ENCODE measurements around the gene TDRD12.

TDRD12 gene

DNA sequence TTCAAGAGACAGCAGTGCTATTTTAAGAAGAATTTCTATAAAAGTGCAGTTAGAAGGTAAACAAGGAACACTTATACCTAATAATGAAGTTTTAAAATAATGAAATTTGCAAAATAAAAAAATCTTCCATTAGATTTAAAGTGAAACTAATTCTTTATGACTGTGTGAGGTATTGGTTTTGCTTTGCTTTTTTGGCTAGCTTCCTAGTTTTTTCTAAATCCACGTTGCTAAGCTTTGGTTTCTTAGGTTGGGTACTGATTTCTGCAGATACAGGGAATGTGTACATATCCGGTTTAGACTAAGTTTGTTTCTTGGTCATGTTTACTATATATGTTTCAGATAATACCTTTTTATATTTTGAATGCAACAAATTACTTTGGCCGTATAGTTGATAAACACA, 90.2 kb downstream of the TDRD12 start:
- no peak for DNase-seq (ENCODE audit: low read depth, low spot score)

- no peak for DNase-seq (ENCODE audit: low read depth, low spot score)
Observed at GRCh38 chr19:32810452-32810851, 90.9 kb downstream of the TDRD12 start.

DNA sequence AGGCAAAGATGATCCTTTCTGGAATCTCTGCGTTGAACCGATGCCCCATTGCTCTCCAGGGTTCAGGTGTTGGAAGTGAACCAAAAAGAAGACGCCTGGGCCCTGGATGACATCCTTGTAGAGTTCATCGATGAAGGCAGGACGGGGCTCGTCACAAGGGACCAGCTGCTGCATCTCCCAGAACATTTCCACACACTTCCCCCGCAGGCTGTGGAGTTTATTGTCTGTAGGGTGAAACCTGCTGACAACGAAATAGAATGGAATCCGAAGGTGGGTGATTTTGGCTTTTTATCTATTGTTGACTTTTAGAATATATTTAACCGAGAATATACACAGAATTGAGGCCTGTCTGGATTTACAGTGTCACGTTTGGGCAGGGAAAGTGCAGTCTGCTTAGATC, 91.6 kb downstream of the TDRD12 start:
- no peak for DNase-seq (ENCODE audit: low read depth, low spot score)

- DNase-seq (ENCODE audit: low read depth, low spot score), result no peak
Observed at GRCh38 chr19:32812036-32812435, 92.5 kb downstream of the TDRD12 start.

DNA sequence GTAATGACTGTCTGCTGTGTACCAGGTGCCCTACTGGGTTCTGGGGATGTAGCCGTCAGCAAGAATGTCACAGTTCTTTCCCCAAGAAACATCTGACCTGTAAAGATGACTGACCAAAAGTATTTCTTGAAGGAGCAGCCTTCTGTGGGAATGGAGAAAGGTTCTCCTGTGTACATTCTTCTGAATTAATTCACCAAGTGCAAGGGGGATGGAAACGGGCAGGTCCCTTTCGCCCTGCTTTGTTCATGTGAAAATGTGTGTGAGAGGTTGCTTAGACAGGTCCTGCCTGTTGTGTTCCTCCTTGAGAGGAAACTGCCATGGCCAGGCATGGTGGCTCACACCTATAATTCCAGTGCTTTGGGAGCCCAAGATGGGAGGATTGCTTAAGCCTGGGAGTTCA, 93.0 kb downstream of the TDRD12 start:
- DNase-seq (ENCODE audit: low read depth, low spot score), result no peak

DNA sequence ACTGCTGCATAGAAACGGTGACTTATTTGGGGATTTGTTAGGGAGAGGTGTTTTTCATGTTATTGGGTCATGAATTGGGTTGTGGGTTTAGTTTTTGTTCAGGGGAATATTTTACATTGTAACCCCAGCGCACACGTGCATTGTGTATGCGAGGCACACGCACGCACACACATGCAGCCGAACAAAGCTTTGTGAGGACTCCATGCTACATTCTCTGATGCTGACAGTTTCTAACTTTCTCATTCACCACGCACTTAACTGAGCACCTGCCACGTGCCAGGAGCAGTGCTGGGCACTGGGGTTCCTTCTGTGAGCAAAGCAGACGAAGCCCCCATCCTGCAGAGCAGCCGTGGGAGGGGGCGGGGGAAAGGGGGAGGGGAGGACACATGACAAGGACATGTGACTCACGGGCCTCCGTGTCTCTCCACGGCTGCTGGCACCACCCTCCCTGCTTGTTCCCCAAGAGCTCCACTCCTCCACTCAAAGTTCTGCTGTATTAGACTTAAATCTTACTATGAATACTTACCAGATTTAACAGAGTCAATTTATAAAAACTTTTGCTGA, 94.4 kb downstream of the TDRD12 start:
- no peak for DNase-seq (ENCODE audit: low read depth, low spot score)

DNA sequence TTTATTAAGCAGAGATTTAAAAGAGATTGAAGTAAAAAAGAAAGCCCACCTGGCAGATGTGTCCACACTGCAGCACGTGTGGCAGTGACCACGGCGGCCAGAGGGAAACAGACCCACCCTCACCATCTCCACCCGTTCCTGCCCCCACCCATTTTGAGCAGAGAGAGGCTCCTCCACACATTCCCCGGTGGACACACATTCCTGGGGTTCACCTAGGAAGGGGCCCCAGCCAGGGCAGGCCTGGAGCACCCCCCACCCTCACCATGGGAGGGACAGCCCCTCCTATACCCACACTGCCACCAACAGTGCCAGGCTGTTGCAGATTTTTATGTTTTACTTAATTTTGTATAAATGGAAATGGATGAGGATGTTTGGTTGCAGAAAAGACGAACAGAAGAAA, 95.1 kb downstream of the TDRD12 start:
- DNase-seq (ENCODE audit: low read depth, low spot score), result no peak

DNA sequence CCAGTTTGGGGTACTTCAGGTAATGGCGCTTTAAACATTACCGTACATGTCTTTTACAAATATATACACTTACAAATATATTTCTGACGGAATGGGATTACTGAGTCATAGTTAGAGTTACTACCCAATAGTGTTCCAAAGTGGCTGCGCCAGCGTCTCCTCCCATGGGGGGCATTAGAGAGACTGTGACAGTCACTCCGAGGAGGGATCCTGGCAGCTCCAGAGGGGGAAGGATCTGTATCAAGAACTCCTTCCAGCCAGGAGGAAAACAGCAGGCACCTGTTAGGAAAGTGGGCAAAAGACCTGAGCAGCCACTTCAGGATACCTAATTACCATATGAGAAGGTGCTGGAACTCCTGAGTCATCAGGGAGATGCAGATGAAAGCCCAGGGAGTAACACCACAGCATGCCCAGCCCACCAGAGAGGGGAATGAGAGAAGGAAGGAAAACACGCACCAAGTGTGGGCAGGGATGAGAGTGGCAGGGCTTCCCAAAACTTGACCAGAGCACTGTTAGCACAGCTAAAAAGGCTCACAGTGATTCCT, 97.1 kb downstream of the TDRD12 start:
- peak; percentile 25 for DNase-seq (ENCODE audit: low read depth, low spot score)

GRCh38 chr19:32817569-32818476, 98.3 kb downstream of the TDRD12 start:
- no peak for DNase-seq (ENCODE audit: low read depth, low spot score)

DNA sequence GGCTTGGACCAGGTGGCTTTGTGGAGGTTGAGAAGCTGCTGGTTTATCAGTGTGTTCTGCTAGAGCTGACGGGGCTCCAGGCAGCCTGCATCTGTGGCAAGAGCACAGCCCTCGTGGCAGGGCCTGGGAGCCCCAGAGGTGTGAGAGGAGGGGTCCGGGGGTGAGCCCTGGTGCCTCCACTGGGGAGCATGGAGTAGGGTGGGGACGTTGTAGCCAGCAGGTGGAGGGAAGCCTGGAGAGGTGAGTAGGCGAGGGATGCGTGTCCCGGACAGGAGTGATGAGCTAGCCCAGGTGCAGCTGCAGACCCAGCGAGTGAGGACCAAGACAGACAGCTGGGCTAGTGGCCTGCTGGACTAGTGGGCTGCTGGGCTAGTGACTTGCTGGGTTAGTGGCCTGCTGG, 99.0 kb downstream of the TDRD12 start:
- no peak for DNase-seq (ENCODE audit: low read depth, low spot score)

DNA sequence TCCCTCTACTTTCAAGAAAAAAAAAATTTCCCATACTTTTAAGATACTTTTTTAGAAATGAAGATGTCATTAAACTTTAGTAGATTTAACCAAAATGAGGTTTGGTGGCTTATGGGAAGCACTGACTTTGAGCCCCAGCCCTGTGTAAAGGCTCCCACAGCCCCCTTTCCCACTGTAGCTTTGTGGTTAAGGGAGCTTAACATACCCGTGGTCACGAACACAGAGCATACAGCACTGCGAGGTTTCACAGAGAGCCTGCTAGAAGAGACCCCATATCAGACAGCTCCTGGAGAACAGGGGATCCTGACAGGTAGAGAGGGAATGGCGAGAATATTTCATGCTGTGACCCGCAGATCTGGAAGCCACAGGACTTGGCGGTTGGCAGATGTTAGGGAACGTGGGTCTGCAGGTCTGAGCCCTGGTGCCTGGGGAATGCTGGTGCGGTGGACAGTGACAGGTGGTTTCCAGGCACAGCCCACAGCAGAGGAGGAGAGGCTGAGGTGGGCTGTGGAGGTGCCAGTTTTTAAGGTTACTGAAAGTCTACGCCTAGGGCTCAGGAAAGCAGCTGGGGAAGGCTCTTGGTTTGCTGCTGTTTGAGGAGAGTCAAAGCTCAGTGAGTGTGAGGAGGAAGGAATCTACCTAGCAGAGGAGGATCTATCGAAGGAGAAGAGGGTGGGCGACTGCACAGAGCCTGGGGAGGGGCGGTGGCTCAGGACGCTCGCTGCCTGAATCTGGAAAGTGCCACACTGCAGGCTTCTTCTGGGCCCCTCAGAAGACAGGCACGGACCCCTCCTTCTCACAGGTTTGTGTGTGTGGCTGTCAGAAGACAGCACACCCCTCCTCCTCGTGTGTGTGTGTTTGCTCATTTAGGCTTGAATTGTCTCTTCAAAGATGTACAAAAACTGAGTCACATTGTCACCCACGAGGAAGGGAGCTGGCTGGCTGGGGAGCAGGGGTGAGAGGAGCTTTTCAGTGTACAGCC, 100.1 kb downstream of the TDRD12 start:
- no peak for DNase-seq (ENCODE audit: low read depth, low spot score)

DNA sequence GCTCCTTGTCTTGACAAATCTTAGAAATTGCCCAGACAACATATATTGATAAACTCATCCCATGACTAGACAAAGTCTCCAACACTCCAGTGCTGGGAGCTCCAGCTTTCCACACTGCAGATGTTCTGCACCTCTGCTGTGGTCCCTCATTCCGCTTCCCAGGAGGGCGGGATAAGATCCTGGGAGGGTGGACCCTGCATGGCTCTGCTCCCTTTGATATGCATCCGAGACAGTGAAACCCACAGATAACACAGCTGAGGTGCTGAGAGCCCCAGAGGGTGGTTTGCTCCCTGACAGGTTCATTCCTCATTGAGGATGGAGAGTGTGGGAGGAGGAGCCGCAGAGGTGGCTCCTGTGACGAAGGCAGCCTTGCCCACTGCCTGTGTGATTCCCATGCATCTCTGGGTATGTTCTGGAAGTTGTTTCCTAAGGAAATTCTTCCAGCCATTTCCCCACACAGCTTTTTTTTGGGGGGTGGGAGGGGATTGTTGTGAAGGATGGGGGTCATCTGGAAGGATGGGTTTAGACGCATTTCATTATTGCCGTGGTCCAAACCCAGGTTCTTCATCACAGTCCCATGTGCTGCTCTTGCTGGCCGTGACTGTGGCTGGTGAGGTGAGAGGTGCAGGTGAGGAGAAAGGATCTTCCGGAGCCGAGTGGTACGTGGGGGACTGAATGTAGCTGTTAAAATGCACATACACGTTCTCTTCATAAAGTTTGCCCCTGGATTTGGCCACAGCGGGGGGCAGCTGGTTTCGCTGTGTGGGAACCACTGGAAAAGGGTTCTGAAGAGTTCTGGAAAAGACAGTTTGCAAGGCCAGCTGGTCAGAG, 103.6 kb downstream of the TDRD12 start:
- DNase-seq (ENCODE audit: low read depth, low spot score), result no peak

GRCh38 chr19:32823747-32824102, 104.2 kb downstream of the TDRD12 start:
- no peak for DNase-seq (ENCODE audit: low read depth, low spot score)

DNA sequence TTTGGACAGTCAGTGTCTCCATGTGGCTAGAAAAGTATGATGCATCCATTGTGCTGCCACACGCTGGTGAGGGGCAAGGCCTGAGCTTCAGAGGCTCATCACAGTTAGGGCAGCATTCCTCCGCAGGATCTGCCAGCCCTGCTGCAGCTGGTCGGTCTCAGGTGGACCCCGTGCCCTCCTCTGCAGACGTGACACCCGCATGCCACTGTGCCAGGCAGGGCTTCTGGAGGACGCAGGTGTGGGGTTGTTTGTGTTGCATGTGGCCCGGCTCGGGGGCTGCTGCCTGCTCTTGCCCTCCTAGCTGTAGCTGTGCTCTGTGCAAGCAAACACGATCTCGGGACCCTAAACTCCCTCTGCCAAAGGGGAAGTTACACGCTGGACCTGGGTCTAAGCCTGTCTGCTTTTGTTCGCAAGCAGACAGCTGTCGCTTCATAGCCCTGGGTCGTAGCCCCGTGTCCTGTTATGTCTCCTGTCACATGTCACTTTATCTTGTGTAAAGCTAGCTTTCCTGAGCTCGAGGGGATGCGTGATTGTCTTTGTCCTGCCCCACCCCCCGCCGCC, 104.7 kb downstream of the TDRD12 start:
- DNase-seq (ENCODE audit: low read depth, low spot score), result peak; percentile 74

DNA sequence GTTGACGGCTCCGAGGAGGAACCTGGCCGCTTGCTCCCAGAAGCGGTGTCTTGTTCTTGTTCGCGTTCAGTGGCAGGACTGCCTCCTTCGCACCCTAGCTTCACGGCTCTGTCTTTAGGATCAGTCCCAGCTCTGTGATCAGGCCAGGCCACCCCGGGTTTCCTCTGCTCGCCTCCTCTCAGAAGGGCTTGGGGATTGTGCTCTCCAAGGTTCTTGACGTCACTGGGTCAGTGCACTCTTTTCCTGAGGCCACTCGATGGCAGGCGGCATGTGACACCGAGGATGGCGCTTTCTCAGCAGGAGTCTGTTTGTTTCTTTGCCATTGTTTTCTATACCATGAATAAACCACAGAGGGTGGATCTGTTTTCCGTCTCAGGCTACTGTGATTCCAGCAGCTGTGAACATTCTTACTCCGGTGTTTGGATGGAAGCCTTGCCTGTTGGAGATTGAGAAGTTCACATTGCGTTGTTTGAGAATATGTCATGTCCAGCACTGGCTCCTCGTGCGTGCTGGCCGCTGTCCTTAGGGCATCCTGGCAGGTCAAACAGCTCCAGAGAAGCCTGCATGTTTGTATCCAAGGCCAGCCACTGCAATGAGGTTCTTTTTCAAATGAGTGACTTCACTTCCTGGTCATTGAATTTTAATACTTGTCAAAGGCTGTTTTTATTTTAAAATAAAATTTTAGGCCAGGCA, 105.5 kb downstream of the TDRD12 start:
- DNase-seq (ENCODE audit: low read depth, low spot score), result peak; percentile 84

- DNase-seq (ENCODE audit: low read depth, low spot score), result peak; percentile 23
Observed at GRCh38 chr19:32828139-32828538, 108.6 kb downstream of the TDRD12 start.

- no peak for DNase-seq (ENCODE audit: low read depth, low spot score)
Observed at GRCh38 chr19:32828643-32829344, 109.2 kb downstream of the TDRD12 start.

GRCh38 chr19:32829345-32829896, 109.9 kb downstream of the TDRD12 start:
- no peak for DNase-seq (ENCODE audit: low read depth, low spot score)
